HG03175 (cell line): Measurements from ENCODE around the gene MTFR1L.

Experiments
- ATAC-seq: cut with Tn5 transposase; IDR thresholded peaks from one replicate; pipeline ENCODE4 v1.9.1; 2021; ENCODE audit warnings: mild to moderate bottlenecking, moderate library complexity; ENCODE audit not compliant: unreplicated experiment

The MTFR1L gene

DNA sequence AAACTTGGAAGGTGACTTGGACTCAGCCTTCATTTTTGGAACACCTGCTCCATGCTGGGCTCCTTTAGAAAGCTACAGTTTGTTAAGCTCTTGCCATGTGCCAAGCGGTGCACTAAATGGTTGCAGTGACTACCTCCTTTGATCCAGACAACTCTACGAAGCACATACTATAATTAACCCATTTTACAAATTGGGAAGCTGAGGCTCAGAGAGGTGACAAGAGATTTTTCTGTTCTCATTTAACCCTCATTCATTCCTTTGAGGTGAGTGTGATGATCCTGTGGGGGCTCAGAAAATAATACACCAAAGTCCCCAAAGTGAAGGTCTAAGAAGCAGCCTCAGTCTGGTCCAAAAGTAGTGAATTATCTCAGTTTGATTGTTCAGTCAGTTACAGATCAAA, 57.4 kb downstream of the MTFR1L start:
- no peak for ATAC-seq

DNA sequence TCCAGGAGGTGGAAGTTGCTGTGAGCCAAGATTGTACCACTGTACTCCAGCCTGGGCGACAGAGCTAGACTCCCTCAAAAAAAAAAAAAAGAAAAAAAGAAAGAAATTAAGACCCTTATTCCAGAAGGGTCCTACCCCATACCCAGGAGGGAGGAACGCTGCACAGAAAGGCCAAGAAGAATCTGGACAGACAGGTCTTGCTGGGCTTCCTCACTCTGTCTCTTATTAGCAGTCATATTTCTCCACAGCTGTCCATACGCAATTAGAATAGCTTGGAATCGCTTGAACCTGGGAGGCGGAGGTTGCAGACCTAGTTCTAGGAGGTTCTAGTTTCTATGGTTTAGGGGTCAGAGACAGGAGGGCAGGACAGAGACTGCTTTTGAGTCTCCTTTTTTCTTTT, 58.9 kb downstream of the MTFR1L start:
- no peak for ATAC-seq

DNA sequence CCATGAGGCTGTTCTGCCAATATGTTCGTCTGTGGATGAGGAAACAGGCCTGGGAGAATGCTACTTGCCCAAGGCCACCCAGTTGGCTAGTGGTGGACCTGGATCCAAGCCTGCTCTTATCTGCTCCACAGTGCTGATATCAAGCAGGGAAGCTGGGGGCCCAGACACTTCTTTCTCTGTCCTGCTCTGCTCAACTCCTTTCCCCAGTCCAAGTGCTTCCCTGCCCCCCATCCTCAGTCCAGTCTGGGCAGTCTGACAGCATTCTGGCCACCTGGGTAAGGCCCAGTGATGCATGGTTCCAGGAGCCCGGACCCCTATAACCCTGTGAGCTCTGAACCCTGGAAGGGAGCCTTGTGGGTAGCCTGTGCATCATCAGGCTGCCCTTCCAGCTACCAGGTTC, 59.9 kb downstream of the MTFR1L start:
- ATAC-seq, result no peak

DNA sequence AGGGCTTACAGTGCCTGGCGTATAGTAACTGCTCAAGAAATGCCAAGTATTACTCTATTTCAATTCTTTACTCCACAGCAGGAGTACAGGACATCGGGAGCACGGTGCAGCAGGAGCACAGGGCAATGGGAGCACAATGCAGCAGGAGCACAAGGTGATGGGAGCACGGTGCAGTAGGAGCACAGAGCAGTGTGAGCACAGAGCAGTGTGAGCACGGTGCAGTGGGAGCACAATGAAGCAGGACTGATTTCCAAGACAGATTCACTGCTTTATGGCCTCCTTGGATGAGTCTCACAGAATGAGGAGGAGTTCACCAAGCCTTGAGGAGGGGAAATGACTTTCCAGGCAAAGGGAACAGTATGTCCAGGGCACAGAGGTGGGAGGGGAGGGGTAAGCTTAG, 60.8 kb downstream of the MTFR1L start:
- no peak for ATAC-seq

DNA sequence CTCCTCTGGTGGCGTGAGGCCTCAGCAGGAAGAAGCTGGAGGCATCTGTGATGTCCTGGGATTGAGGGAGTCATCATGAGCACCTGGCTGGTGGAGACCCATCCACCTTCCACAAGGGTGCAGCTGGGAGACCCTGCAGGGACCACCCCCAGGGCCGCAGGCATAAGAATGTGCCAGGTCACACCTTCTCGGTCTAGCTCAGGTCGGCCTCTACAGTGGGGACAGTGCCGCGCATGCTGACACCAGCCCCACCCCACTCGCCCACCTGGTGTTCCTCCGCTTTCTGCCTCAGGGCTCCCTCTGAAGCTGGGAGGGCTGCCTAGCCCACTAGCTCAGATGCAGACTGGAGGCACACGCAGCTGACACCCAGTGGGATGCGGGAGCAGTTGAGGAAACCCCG, 61.5 kb downstream of the MTFR1L start:
- no peak for ATAC-seq
